Activated T-helper 2 cell treated with anti-CD3 and anti-CD28 coated beads, Interferon-gamma antibody, Interleukin-2, Interleukin-4, amounts not matched to agents 10 μg/mL and 5 μg/mL and 100 μg/mL, durations not matched to agents 14 hours and 24 hours and 36 hours (primary cell): ENCODE results near the gene NDUFB3. TPM values are rescaled to one million over a fixed set of nuclear protein-coding genes. Genes with fewer than 3 reads are reported as not detected.
A peak's percentile ranks its signal among the peaks of the same experiment; 100 is the strongest.
"Not testable (repeated sequence)": the region's sequence is repeated elsewhere in the genome, so short reads cannot be mapped to it uniquely, and the experiment has no call there.

Experiments used
- DNase-seq: peaks from one replicate; pipeline ENCODE4 v3.0.0; 2021; ENCODE audit warnings: low spot score
- H3K27ac Mint-ChIP-seq: one replicate; pipeline ENCODE4 v1.8.0; 2021; ENCODE audit warnings: mixed read lengths
- H3K27me3 Mint-ChIP-seq: one replicate; pipeline ENCODE4 v1.8.0; 2021; ENCODE audit warnings: low read depth, mixed read lengths
- H3K36me3 Mint-ChIP-seq: one replicate; pipeline ENCODE4 v1.8.0; 2021; ENCODE audit warnings: low read depth, mixed read lengths
- H3K4me1 Mint-ChIP-seq: one replicate; pipeline ENCODE4 v1.8.0; 2021; ENCODE audit warnings: low read depth, mixed read lengths
- H3K4me3 Mint-ChIP-seq: one replicate; pipeline ENCODE4 v1.8.0; 2021; ENCODE audit warnings: low read depth, mild to moderate bottlenecking, moderate library complexity, mixed read lengths
- H3K9me3 Mint-ChIP-seq: one replicate; pipeline ENCODE4 v1.8.0; 2021; ENCODE audit warnings: mixed read lengths
- intact Hi-C: fragments of 100-400 bp; cut with micrococcal nuclease; formaldehyde crosslinking; loops from one replicate; pipeline ENCODE4 v1.15.1; 2023
- total RNA-seq: library from RNA; stranded (reverse); gene quantifications from 2 replicates; pipeline ENCODE4 v1.2.3, GENCODE V29; 2022

Gene NDUFB3
- total RNA-seq, 1 donor from 2014 or later = 125 TPM

GRCh38 chr2:201107624-201108023 is 35.8 kb downstream of the NDUFB3 start:
- intact Hi-C loops = no loop called here
- Mint-ChIP-seq H3K9me3 (no peaks in the 10 kb centered on the region), H3K4me3 (no peak overlapping the region), H3K27ac (no peak overlapping the region), H3K36me3 (no peaks in the 10 kb centered on the region), H3K4me1 (no peaks in the 10 kb centered on the region), H3K27me3 (peaks cover 5% of the 10 kb centered on the region)
- no peak for DNase-seq

GRCh38 chr2:201108341-201108740 is 36.5 kb downstream of the NDUFB3 start:
- no peaks in the 10 kb centered on the region for H3K9me3 Mint-ChIP-seq
- no peak overlapping the region for H3K4me3 Mint-ChIP-seq
- no peaks in the 10 kb centered on the region for H3K4me1 Mint-ChIP-seq
- H3K36me3 Mint-ChIP-seq = no peaks in the 10 kb centered on the region
- DNase-seq = no peak
- intact Hi-C loops = no loop called here
- H3K27ac Mint-ChIP-seq = no peak overlapping the region
- H3K27me3 Mint-ChIP-seq = peaks cover 5% of the 10 kb centered on the region

GRCh38 chr2:201109186-201109585 is 37.4 kb downstream of the NDUFB3 start:
- H3K27me3 Mint-ChIP-seq = peaks cover 5% of the 10 kb centered on the region
- H3K4me1 Mint-ChIP-seq = no peaks in the 10 kb centered on the region
- DNase-seq = no peak
- intact Hi-C loops = no loop called here
- H3K9me3 Mint-ChIP-seq = no peaks in the 10 kb centered on the region
- H3K4me3 Mint-ChIP-seq = no peak overlapping the region
- H3K36me3 Mint-ChIP-seq = no peaks in the 10 kb centered on the region
- H3K27ac Mint-ChIP-seq = no peak overlapping the region

- intact Hi-C loops = no loop called here
- Mint-ChIP-seq H3K27ac (no peak overlapping the region), H3K27me3 (peaks cover 5% of the 10 kb centered on the region), H3K4me3 (no peak overlapping the region), H3K9me3 (no peaks in the 10 kb centered on the region), H3K36me3 (peaks cover 7% of the 10 kb centered on the region), H3K4me1 (peaks cover 9% of the 10 kb centered on the region)
- DNase-seq = no peak
These were observed 38.8 kb downstream of the NDUFB3 start for GRCh38 chr2:201110615-201111014.

- Mint-ChIP-seq H3K9me3 (no peaks in the 10 kb centered on the region), H3K36me3 (peaks cover 7% of the 10 kb centered on the region), H3K27me3 (peaks cover 5% of the 10 kb centered on the region), H3K27ac (no peak overlapping the region), H3K4me3 (no peak overlapping the region), H3K4me1 (peaks cover 9% of the 10 kb centered on the region)
- intact Hi-C loops = no loop called here
- no peak for DNase-seq
These were observed 39.3 kb downstream of the NDUFB3 start for GRCh38 chr2:201111096-201111495.

GRCh38 chr2:201114350-201114749 is 42.5 kb downstream of the NDUFB3 start:
- Mint-ChIP-seq H3K4me3 (peak overlapping the region; percentile 65), H3K9me3 (no peaks in the 10 kb centered on the region), H3K27me3 (no peaks in the 10 kb centered on the region), H3K4me1 (peaks cover 17% of the 10 kb centered on the region), H3K36me3 (peaks cover 15% of the 10 kb centered on the region), H3K27ac (peak overlapping the region; percentile 72)
- no peak for DNase-seq
- intact Hi-C loops = no loop called here

GRCh38 chr2:201114846-201115245 is 43.0 kb downstream of the NDUFB3 start:
- intact Hi-C loops = no loop called here
- Mint-ChIP-seq H3K27ac (peak overlapping the region; percentile 72), H3K4me1 (peaks cover 17% of the 10 kb centered on the region), H3K36me3 (peaks cover 18% of the 10 kb centered on the region), H3K4me3 (peak overlapping the region; percentile 94), H3K27me3 (no peaks in the 10 kb centered on the region), H3K9me3 (no peaks in the 10 kb centered on the region)
- no peak for DNase-seq

- Mint-ChIP-seq H3K4me3 (peak within 1 kb of the TSS; percentile 94), H3K27me3 (no peaks in the 10 kb centered on the region), H3K36me3 (peaks cover 32% of the 10 kb centered on the region), H3K9me3 (no peaks in the 10 kb centered on the region), H3K27ac (peak within 1 kb of the TSS; percentile 96), H3K4me1 (peaks cover 25% of the 10 kb centered on the region)
- intact Hi-C loops = loop anchor here (1.0 to 2.0 kb wide), 5 partner anchors 45 to 306 kb away; partner anchors contain the start of genes BZW1, CASP10, HYCC2 and NIF3L1
- peak; percentile 85 for DNase-seq
These were observed 44.5 kb downstream of the NDUFB3 start, which contains the start of gene CFLAR for GRCh38 chr2:201116115-201116958. TSS of gene CFLAR (plus strand) at chr2:201116164. CDS start at chr2:201129866, 13,702 bp downstream.

GRCh38 chr2:201116959-201117734 is 45.3 kb downstream of the NDUFB3 start:
- peak overlapping the region; percentile 95 for H3K27ac Mint-ChIP-seq
- peak; percentile 45 for DNase-seq
- H3K9me3 Mint-ChIP-seq = no peaks in the 10 kb centered on the region
- no peaks in the 10 kb centered on the region for H3K27me3 Mint-ChIP-seq
- H3K36me3 Mint-ChIP-seq = peaks cover 38% of the 10 kb centered on the region
- intact Hi-C loops = loop anchor here (1.0 to 2.0 kb wide), 7 partner anchors 12 to 306 kb away; partner anchors contain the start of genes BZW1, CASP10, HYCC2 and NIF3L1
- H3K4me1 Mint-ChIP-seq = peaks cover 31% of the 10 kb centered on the region
- H3K4me3 Mint-ChIP-seq = peak overlapping the region; percentile 94

- intact Hi-C loops = loop anchor here (1.0 to 2.0 kb wide), 7 partner anchors 12 to 404 kb away; partner anchors contain the start of genes BZW1, CASP10, NIF3L1 and PPIL3
- H3K4me3 Mint-ChIP-seq = peak overlapping the region; percentile 94
- H3K27ac Mint-ChIP-seq = peak overlapping the region; percentile 95
- H3K9me3 Mint-ChIP-seq, H3K27me3 Mint-ChIP-seq: not testable (repeated sequence)
- H3K36me3 Mint-ChIP-seq = peaks cover 44% of the 10 kb centered on the region
- peaks cover 37% of the 10 kb centered on the region for H3K4me1 Mint-ChIP-seq
- DNase-seq = peak; percentile 41
These were observed 45.9 kb downstream of the NDUFB3 start for GRCh38 chr2:201117735-201118094.

- intact Hi-C loops = loop anchor here (1.0 to 2.0 kb wide), 2 partner anchors 114 to 405 kb away; no protein-coding TSS in a partner anchor
- peak overlapping the region; percentile 95 for H3K27ac Mint-ChIP-seq
- H3K36me3 Mint-ChIP-seq = peaks cover 50% of the 10 kb centered on the region
- H3K4me3 Mint-ChIP-seq = peak overlapping the region; percentile 94
- no peaks in the 10 kb centered on the region for H3K9me3 Mint-ChIP-seq
- H3K27me3 Mint-ChIP-seq = no peaks in the 10 kb centered on the region
- peaks cover 42% of the 10 kb centered on the region for H3K4me1 Mint-ChIP-seq
- DNase-seq = peak; percentile 76
These were observed 46.5 kb downstream of the NDUFB3 start for GRCh38 chr2:201118121-201118960.
